Activated T-cell treated with anti-CD3 and anti-CD28 coated beads, Interleukin-2, amount 50 U/mL, for 4 hours (primary cell): ENCODE measurements around the gene ZFAND3. TPM values are rescaled to one million over a fixed set of nuclear protein-coding genes. Genes with fewer than 3 reads are reported as not detected.

Experiments used
- ATAC-seq, 2 donors: fragments of 200-7000 bp; cut with Tn5 transposase; one replicate each; pipeline ENCODE4 v1.10.0; 2021
- DNase-seq: peaks from one replicate; pipeline ENCODE4 v3.0.0-alpha.2; 2020
- H3K27me3 Mint-ChIP-seq: one replicate; pipeline ENCODE4 v1.8.0; 2021; ENCODE audit warnings: low read depth, mixed read lengths
- H3K36me3 Mint-ChIP-seq: one replicate; pipeline ENCODE4 v1.8.0; 2022; ENCODE audit warnings: mixed read lengths; ENCODE audit not compliant: insufficient read depth
- H3K4me1 Mint-ChIP-seq: one replicate; pipeline ENCODE4 v1.8.0; 2021; ENCODE audit warnings: low read depth, mixed read lengths
- H3K4me3 Mint-ChIP-seq: one replicate; pipeline ENCODE4 v1.8.0; 2021; ENCODE audit warnings: mild to moderate bottlenecking, moderate library complexity, mixed read lengths
- H3K9me3 Mint-ChIP-seq: one replicate; pipeline ENCODE4 v1.8.0; 2021; ENCODE audit warnings: mixed read lengths
- total RNA-seq, 3 donors: library from RNA; stranded (reverse); gene quantifications; one replicate each; pipeline ENCODE4 v1.2.1, GENCODE V29; 2021

Gene ZFAND3
- total RNA-seq, 3 donors from 2014 or later = 21.5 to 31.4 (median 30.8) TPM

- no peaks in the 10 kb centered on the region for H3K9me3 Mint-ChIP-seq
- H3K27me3 Mint-ChIP-seq = no peaks in the 10 kb centered on the region
- no peaks in the 10 kb centered on the region for H3K4me1 Mint-ChIP-seq
- ATAC-seq (no peak), DNase-seq (no peak)
- no peak overlapping the region for H3K4me3 Mint-ChIP-seq
- H3K36me3 Mint-ChIP-seq = peaks cover 3% of the 10 kb centered on the region
Measured at GRCh38 chr6:38168126-38168525, 348.6 kb downstream of the ZFAND3 start.

GRCh38 chr6:38168699-38169098 is 349.2 kb downstream of the ZFAND3 start:
- Mint-ChIP-seq H3K4me3 (no peak overlapping the region), H3K27me3 (no peaks in the 10 kb centered on the region), H3K36me3 (peaks cover 8% of the 10 kb centered on the region), H3K4me1 (no peaks in the 10 kb centered on the region), H3K9me3 (no peaks in the 10 kb centered on the region)
- ATAC-seq (no peak), DNase-seq (no peak)

- Mint-ChIP-seq H3K9me3 (no peaks in the 10 kb centered on the region), H3K4me1 (no peaks in the 10 kb centered on the region)
Measured at GRCh38 chr6:38169221-38169976, 349.9 kb downstream of the ZFAND3 start.

GRCh38 chr6:38169977-38170526 is 350.5 kb downstream of the ZFAND3 start:
- Mint-ChIP-seq H3K4me1 (no peaks in the 10 kb centered on the region), H3K27me3 (no peaks in the 10 kb centered on the region), H3K4me3 (no peak overlapping the region), H3K9me3 (no peaks in the 10 kb centered on the region), H3K36me3 (peaks cover 9% of the 10 kb centered on the region)
- ATAC-seq (no peak), DNase-seq (no peak)

More at GRCh38 chr6:38169221-38169976, 349.9 kb downstream of the ZFAND3 start:
- H3K36me3 Mint-ChIP-seq = peaks cover 8% of the 10 kb centered on the region
- H3K4me3 Mint-ChIP-seq = no peak overlapping the region
- no peaks in the 10 kb centered on the region for H3K27me3 Mint-ChIP-seq
- DNase-seq (no peak), ATAC-seq (no peak)

GRCh38 chr6:38170666-38171355 is 351.3 kb downstream of the ZFAND3 start:
- no peaks in the 10 kb centered on the region for H3K9me3 Mint-ChIP-seq
- no peak for ATAC-seq
- H3K36me3 Mint-ChIP-seq = peaks cover 11% of the 10 kb centered on the region
- H3K4me3 Mint-ChIP-seq = no peak overlapping the region
- no peak for DNase-seq
- no peaks in the 10 kb centered on the region for H3K27me3 Mint-ChIP-seq
- no peaks in the 10 kb centered on the region for H3K4me1 Mint-ChIP-seq

GRCh38 chr6:38171997-38172738 is 352.6 kb downstream of the ZFAND3 start:
- Mint-ChIP-seq H3K4me1 (no peaks in the 10 kb centered on the region), H3K9me3 (no peaks in the 10 kb centered on the region), H3K36me3 (peaks cover 12% of the 10 kb centered on the region), H3K27me3 (no peaks in the 10 kb centered on the region), H3K4me3 (no peak overlapping the region)
- ATAC-seq = no peak
- DNase-seq = no peak

GRCh38 chr6:38172739-38173410 is 353.3 kb downstream of the ZFAND3 start:
- no peaks in the 10 kb centered on the region for H3K4me1 Mint-ChIP-seq
- H3K27me3 Mint-ChIP-seq = no peaks in the 10 kb centered on the region
- H3K36me3 Mint-ChIP-seq = peaks cover 12% of the 10 kb centered on the region
- ATAC-seq (no peak), DNase-seq (no peak)
- H3K4me3 Mint-ChIP-seq = no peak overlapping the region
- no peaks in the 10 kb centered on the region for H3K9me3 Mint-ChIP-seq

GRCh38 chr6:38173909-38174308 is 354.4 kb downstream of the ZFAND3 start:
- no peaks in the 10 kb centered on the region for H3K9me3 Mint-ChIP-seq
- peaks cover 12% of the 10 kb centered on the region for H3K36me3 Mint-ChIP-seq
- no peak overlapping the region for H3K4me3 Mint-ChIP-seq
- no peaks in the 10 kb centered on the region for H3K4me1 Mint-ChIP-seq
- no peak for DNase-seq
- ATAC-seq = no peak
- no peaks in the 10 kb centered on the region for H3K27me3 Mint-ChIP-seq

- peaks cover 12% of the 10 kb centered on the region for H3K36me3 Mint-ChIP-seq
Measured at GRCh38 chr6:38174315-38174714, 354.8 kb downstream of the ZFAND3 start.

GRCh38 chr6:38174806-38175495 is 355.4 kb downstream of the ZFAND3 start:
- H3K9me3 Mint-ChIP-seq = no peaks in the 10 kb centered on the region
- H3K27me3 Mint-ChIP-seq = no peaks in the 10 kb centered on the region
- DNase-seq (no peak), ATAC-seq (no peak)
- no peaks in the 10 kb centered on the region for H3K4me1 Mint-ChIP-seq
- no peak overlapping the region for H3K4me3 Mint-ChIP-seq
- H3K36me3 Mint-ChIP-seq = peaks cover 12% of the 10 kb centered on the region

More at GRCh38 chr6:38174315-38174714, 354.8 kb downstream of the ZFAND3 start:
- ATAC-seq (no peak), DNase-seq (no peak)
- Mint-ChIP-seq H3K27me3 (no peaks in the 10 kb centered on the region), H3K4me1 (no peaks in the 10 kb centered on the region), H3K9me3 (no peaks in the 10 kb centered on the region), H3K4me3 (no peak overlapping the region)

GRCh38 chr6:38175786-38176185 is 356.3 kb downstream of the ZFAND3 start:
- no peaks in the 10 kb centered on the region for H3K9me3 Mint-ChIP-seq
- H3K4me1 Mint-ChIP-seq = no peaks in the 10 kb centered on the region
- H3K36me3 Mint-ChIP-seq = peaks cover 12% of the 10 kb centered on the region
- no peak for ATAC-seq
- H3K4me3 Mint-ChIP-seq = no peak overlapping the region
- DNase-seq = no peak
- no peaks in the 10 kb centered on the region for H3K27me3 Mint-ChIP-seq

GRCh38 chr6:38176797-38177751 is 357.5 kb downstream of the ZFAND3 start:
- DNase-seq (no peak), ATAC-seq (no peak)
- H3K27me3 Mint-ChIP-seq = no peaks in the 10 kb centered on the region
- no peaks in the 10 kb centered on the region for H3K9me3 Mint-ChIP-seq
- H3K36me3 Mint-ChIP-seq = peaks cover 12% of the 10 kb centered on the region
- no peak overlapping the region for H3K4me3 Mint-ChIP-seq
- no peaks in the 10 kb centered on the region for H3K4me1 Mint-ChIP-seq
